RCC 7860 (cell line): ENCODE data around the gene ADAM19.

Experiments
- DNase-seq: peaks from one replicate; pipeline ENCODE4 v3.0.0-alpha.2; 2015; ENCODE audit warnings: low spot score
- FAIRE-seq: peaks from 2 replicates; lab custom pipeline; 2012; peaks lifted over from hg19 to GRCh38; lab: Jason Lieb, UNC

The ADAM19 gene

DNA sequence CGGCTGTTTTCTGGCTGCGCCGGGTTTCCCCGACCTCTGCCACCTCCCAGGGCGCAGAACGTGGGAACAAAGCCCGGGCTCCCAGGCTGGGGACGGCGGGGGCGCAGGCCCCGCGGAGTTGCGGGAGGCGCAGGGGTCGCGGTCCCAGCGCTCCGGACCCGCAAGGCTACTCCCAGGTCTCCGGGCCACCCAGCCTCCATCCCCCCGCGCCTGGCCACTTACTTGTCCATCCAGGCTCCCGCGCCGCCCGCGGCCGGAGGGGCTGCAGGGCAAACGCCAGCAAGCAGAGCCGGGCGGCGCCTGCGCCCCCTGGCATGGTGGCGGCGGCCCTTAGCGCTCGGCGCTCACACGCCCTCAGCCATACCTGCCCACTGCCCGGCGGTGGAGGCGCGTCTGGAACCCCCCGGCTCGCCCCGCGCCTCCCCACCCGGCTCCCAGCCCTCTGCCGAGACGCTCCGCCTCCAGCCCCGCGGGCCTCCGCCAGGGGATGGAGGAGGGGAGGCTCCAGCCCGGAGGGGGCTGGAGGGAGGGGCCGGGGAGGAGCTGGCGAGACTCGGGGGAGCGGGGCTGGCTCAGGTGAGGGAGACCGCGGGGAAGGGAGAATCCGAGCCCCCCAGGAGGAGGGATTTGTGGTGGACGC, at the start of gene ADAM19:
Gene ADAM19, minus strand, starts transcription at position 395 of the 640 bp plus-strand sequence. Its CDS starts 79 bp downstream, at position 316.
- FAIRE-seq (no peak), DNase-seq (peak; percentile 25)

GRCh38 chr5:157624144-157624543, 48.6 kb upstream of the ADAM19 start:
- DNase-seq, result no peak
- FAIRE-seq, result no peak

DNA sequence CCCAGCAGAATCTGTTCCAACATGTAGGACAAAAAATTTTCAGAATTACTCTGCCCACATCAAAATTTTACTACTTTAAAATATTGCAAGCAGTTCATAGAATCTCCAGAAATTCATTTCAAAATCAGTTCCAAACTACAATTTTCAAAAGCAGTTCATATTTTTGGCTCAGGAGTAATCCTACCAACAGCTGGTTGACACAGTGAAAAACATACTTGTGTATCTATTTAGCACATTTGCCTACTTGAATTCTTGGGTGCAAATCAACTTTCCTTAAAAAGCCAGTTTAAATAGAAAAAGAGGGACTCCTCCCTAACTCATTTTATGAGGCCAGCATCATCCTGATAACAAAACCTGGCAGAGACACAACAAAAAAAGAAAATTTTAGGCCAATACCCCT, 45.2 kb upstream of the ADAM19 start:
- DNase-seq (no peak), FAIRE-seq (no peak)

DNA sequence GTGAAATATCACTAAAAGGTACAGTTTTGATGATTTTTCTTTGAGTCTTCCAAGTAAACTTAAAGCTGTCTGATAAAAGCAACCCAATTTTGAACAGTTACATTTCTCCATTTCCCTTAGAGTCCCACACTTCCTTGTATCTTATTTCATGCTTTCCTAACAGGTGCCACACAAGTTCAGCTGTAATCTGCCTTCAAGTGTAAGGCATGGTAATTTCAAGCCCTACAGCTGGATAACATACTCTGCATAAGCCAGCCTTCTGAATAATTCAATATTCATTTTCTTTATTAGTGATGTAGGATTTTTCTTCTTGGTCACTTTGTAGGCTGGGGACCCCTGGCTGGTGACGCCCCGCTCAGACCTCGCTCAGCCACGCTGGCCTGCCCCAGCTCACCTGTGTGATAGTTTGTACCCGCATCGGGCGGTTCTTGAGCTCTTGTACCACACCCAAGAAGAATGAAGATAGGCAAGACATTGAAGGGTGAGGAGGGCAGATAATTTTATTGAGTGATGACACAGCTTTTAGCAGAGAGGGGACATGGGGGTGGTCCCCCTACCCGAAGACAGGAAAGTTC, 42.7 kb upstream of the ADAM19 start:
- DNase-seq (no peak), FAIRE-seq (no peak)

GRCh38 chr5:157616785-157617184, 41.2 kb upstream of the ADAM19 start:
- no peak for FAIRE-seq

GRCh38 chr5:157613385-157614245, 38.0 kb upstream of the ADAM19 start:
- FAIRE-seq (no peak), DNase-seq (no peak)

More at GRCh38 chr5:157616785-157617184, 41.2 kb upstream of the ADAM19 start:
- no peak for DNase-seq

DNA sequence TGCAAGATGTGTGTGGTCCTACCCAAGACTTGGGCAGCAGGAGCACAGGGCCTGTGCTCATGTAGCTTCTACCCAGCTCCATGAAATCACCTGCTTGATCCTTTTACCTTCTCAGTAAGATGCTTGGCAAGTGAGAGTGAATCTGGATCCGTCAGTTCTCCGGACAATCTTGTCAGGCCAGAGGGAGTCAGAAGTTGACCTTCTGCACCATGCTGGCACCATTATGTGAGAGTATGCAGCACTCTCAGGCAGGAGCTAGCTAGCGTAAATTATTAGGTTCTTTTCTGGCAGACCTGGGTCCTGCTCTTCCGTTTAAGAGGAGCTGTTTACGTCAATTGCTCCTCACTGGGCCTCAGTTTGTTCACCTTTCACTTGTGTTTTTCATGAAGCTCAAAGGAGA, 37.0 kb upstream of the ADAM19 start:
- DNase-seq (no peak), FAIRE-seq (no peak)

- no peak for FAIRE-seq
- DNase-seq, result no peak
These were observed 36.2 kb upstream of the ADAM19 start for GRCh38 chr5:157611571-157612476.

DNA sequence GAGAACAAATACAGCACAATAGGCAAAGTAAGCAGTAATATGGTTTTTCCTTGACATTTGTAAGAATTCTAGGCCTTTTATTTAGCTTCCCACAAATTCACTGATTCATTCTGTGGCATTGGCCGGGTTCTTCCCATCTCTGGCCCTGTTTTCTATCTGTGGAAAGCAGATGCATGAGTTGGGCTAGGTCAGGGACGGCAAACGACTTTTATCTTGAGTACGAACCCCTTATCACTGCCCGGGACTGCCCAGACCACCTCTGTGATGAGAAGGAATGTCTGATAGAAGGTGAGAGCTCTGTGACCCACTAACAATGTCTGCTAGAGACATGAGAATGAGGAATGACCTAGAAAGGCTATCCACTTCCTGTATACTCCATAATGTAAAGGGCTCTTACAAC, 35.4 kb upstream of the ADAM19 start:
- FAIRE-seq (no peak), DNase-seq (no peak)

DNA sequence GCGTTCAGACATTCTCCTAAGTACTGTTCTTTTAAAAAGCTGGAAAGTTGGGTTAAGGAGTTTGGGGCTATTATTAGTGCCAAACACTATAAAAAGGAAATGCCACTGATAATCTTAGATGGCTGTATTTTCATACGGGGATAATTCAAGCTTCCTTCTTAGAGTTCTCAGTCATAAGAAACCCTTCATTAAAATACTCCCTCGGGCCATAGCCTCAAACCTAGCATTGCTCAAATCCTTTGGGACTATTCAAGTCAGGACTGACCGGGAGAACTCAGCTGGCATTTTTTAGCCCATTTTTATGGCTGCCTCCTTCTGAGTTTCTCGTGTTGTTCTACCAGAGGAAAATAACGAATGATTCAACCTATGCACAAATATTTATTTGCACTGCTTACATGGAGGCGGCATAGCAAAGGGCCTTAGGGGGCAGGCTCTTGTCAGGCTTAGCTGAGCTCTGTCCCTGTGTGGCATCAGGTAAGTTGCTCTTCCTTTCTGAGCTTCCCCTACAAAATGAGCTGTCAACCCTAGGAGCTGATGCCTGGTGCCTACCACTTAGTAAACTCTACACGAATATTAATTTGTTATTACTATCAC, 33.5 kb upstream of the ADAM19 start:
- no peak for DNase-seq

DNA sequence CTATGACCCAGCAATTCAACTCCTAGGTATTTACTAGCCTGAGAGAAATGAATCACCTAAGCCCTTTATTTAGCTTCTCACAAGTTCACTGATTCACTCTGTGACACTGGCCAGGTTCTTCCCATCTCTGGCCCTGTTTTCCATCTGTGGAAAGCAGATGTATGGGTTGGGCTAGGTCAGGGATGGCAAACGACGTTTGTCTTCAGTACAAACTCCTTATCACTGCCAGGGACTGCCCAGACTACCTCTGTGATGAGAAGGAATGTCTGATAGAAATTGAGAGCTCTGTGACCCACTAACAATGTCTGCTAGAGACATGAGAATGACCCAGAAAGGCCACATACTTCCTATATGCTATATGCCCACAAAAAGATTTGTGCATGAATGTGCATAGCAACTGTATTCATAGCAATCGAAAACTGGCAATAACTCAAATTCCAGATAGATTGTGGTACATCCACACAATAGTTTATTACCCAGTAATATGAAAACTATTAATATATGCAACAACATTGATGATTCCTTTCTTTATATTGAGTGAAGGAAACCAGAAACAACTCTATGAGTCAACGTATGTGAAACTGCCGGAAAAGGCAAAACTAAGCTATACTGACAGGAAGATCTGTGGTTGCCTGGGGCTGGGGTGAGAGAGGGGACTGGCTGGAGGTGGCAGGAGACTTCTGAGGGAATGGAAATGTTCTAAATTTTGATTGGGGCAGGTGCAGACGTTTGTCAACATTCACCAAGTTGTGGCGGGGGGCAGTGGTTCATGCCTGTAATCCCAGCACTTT, 32.0 kb upstream of the ADAM19 start:
- DNase-seq (peak; percentile 49), FAIRE-seq (no peak)

More for the DNA sequence above, 33.5 kb upstream of the ADAM19 start:
- no peak for FAIRE-seq

- no peak for DNase-seq
- FAIRE-seq, result no peak
These were observed 30.5 kb upstream of the ADAM19 start for GRCh38 chr5:157606046-157606445.

DNA sequence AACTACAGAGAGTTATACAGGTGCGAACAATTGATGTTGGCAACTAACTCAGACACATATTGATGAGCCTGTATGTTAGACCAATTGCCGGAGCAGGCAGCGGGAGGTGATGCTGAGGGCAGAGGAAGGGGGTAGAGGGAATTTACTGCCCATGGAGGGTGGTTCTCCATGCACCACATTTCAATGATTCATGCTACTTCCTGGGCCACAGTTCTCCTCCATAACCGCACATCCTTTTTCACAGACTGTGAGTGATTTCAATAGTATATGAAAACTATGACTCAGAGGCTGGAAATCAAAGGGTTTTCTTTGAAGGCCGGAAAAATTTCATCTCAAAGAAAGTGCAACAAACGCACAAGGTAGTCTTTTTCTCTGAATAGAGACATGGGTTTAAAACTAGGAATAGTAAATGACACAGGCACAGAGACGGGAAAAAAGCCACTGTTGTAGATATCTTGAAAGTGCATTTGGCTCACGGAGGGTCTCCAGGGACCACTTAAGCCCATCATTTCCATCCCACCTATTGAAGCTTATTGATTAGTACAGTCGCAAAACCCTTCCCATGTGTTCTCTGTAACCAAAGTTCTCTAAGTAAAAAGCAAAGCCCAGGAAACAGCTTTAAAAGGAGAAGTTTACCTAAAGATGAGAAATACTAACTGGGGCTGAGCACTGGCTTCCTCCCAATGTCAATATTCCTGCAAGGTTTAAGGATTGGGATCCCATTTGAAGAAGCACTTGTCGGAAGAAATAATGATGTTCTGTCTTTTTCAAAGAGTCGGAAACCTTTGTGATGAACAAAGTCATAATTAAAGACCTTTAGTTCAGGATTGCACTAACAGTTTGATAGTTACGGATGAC, 28.0 kb upstream of the ADAM19 start:
- DNase-seq, result peak; percentile 90
- peak; percentile 93 for FAIRE-seq

GRCh38 chr5:157602505-157602904, 26.9 kb upstream of the ADAM19 start:
- no peak for FAIRE-seq
- DNase-seq, result peak; percentile 69

GRCh38 chr5:157600252-157600651, 24.7 kb upstream of the ADAM19 start:
- FAIRE-seq (no peak), DNase-seq (no peak)

DNA sequence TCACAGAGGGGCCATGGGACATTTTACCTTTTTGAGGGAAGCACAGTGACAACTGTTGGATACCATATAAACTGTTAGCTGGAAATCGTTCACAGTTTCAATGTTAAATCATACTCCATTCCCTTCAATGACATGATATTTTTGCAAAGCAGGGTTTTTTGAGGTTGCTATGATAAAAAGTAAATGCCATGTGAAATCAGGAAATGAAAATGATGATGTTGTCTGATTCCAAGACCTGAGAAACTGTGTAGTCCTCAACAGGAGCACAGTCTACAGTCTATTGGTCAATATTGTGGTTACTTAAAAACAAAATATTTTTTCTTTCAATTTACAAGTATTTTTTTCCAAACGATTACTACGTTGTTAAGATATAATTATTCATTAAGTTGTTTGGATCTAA, 24.0 kb upstream of the ADAM19 start:
- DNase-seq, result no peak
- no peak for FAIRE-seq

GRCh38 chr5:157598350-157598936, 22.9 kb upstream of the ADAM19 start:
- DNase-seq, result no peak
- no peak for FAIRE-seq

DNA sequence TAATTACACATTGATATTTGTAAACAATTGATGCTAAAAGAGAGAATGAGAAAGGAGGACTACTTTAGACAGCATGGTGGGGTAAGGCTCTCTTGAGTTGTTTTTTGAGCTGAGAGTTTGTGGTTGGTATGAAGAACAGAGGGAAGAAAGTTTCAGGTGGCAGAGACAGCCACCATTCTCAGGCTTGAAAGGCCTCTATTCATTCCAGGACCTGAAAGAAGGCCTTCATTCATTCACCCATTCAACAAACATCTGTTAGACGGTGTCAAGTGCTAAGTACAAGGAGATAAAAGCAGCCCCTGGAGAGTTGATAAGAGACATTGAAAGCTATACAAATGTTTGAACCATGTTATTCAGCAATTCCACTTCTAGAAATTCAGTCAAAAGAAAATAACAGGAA, 21.7 kb upstream of the ADAM19 start:
- no peak for DNase-seq
- no peak for FAIRE-seq
